GM21515 (cell line): Measurements from ENCODE around the gene DCHS2.

Source experiments
- ATAC-seq: cut with Tn5 transposase; IDR thresholded peaks from one replicate; pipeline ENCODE4 v1.9.1; 2021; ENCODE audit not compliant: unreplicated experiment

The DCHS2 gene

GRCh38 chr4:154452798-154453346 is 38.7 kb downstream of the DCHS2 start:
- ATAC-seq, result no peak

GRCh38 chr4:154450966-154451365 is 40.6 kb downstream of the DCHS2 start:
- no peak for ATAC-seq

DNA sequence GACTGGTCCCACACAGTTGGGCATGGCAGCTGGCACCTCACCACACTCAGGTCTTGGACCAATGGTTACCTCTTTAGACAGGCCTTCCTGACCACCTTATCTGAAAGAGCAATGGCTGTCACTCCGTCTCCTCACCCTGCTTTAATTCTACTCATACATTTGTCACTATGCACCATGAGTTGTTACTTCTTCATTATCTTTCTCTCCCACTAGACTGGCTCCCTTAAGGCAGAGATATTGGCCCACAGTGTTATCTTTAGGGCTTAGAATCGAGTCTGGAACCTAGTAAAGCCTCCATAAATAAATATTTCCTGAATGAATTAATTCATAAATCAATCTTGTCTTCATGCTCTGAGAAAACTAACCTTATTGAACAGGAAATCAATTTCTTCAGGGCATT is 46.6 kb downstream of the DCHS2 start:
- ATAC-seq, result no peak

- no peak for ATAC-seq
Observed at GRCh38 chr4:154441982-154442381, 49.6 kb downstream of the DCHS2 start.

DNA sequence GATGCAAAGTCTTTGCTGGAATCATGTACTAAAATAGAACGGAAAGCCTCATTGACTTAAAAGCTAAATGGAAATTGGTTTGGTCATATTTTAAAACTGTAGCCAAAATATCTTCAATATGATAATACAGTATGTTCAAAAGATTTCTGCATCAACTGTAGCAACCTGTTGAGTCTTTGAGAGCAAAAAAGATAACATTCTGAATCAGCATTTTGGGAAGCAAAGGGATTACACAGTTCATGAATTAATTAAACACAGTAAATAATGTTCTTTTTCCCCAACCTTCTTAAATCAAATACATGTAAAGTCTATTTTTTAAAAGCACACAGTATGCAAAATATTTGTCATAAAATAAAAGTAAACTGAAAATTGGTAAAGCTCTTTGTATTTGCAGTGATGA is 50.5 kb downstream of the DCHS2 start:
- ATAC-seq, result no peak

- no peak for ATAC-seq
Observed at GRCh38 chr4:154439224-154439623, 52.4 kb downstream of the DCHS2 start.

DNA sequence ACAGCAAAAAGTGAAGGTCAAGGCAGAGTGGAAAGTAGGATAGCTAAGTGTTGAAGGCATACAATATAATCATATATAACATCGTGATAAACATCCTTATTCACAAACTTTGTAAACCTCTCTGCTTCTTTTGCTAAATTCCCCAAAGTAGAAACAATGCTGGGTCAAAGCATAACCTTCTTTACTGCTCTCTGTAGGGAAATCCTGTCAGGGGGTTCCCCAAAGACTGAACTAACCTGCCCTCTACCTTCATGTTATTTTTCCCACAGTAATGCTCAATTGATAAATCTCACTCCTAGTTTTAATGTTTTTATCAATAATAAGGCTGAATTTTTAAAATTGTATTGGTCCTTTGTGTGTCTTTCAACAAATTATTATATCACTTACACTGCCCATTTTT is 55.7 kb downstream of the DCHS2 start:
- peak; percentile 49 for ATAC-seq

GRCh38 chr4:154433543-154433942 is 58.1 kb downstream of the DCHS2 start:
- ATAC-seq, result no peak

- no peak for ATAC-seq
Observed at GRCh38 chr4:154429176-154429575, 62.4 kb downstream of the DCHS2 start.

DNA sequence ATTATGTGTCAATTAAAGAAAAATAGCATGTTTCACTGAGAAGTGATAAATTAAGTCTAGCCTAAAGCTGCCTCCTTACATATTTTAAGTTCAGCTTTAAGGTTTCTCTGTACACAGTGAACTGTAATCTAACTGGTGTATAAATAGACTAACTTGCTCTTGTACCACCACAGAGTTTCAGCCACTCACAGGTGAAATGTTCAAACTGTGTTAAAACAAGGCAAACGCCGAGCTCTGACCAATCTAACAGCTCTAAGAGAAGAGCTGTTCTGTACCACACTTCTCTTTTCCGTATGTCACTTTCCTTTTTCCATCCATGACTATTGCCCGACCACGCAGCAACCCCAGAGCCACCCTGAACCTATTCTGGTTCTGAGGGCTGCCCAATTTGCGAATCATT is 64.5 kb downstream of the DCHS2 start:
- ATAC-seq, result no peak

DNA sequence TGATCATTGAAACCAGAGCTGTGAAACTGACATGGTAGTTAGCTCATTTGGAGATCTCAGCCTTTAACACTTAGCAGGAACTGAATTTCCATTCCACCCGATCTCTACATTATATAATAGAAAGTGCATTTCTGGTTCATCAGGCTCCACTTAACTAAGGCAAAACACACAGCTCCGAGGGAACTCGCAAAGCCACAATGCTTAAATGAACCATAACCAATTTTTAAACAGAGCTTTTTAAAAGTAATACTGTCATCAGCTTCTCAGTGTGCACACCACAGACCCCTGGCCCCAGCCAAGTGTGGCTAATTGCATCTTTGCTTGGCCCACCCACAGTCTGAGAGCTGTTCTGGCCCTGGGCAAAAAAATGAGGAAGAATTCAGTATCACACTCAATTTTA is 66.1 kb downstream of the DCHS2 start:
- no peak for ATAC-seq

DNA sequence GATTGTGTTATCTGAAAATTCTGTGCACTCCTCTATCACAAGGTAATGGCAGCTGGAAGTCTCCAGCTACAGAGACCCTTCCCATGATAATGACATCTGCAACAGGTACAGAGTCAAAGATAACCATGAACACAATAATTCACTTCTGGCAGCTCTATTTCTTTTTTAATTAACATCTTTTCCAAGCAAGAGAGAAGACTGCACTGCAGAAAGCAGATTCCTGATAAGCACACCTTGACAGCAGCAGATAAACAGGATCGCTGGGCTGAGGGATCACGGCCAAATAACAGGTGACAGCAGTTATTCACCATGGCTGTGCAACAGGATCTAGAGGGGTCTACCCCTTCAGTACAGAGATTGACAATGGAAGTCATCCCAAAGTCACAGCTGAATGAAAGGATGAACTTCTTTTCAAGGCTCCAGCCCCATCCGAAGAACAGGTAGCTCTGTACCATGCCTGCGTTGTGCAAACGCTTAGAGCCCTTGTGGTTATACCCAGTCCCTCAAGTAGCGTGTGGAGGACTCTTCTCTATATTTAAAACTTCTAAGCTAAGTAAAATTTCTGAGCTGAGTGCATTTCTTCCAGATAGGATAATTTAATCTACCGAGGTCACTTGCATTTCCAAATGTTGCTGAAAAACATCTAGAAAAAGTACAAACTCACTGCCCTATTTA is 66.7 kb downstream of the DCHS2 start:
- no peak for ATAC-seq

- ATAC-seq, result peak; percentile 40
Observed at GRCh38 chr4:154422152-154422551, 69.4 kb downstream of the DCHS2 start.

DNA sequence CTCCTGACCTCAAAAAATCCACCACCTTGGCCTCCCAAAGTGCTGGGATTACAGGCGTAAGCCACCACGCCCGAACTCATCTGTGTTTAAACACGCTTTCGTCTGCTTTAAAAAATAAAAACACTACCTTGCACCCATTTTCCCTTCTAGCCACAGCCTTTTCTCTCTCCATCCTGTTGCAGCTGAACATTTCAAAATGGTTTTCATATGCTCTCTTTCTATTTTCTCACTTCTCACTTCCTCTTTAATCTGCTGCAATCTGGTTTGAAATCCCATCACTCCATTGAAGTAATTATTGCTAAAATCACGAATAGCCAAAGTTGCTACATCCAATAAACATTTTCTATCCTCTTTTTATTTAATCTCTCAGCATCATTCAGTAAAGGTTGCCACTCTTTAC is 70.0 kb downstream of the DCHS2 start:
- ATAC-seq, result peak; percentile 61

- no peak for ATAC-seq
Observed at GRCh38 chr4:154417373-154417673, 74.3 kb downstream of the DCHS2 start.

- peak; percentile 49 for ATAC-seq
Observed at GRCh38 chr4:154416190-154416547, 75.4 kb downstream of the DCHS2 start.

DNA sequence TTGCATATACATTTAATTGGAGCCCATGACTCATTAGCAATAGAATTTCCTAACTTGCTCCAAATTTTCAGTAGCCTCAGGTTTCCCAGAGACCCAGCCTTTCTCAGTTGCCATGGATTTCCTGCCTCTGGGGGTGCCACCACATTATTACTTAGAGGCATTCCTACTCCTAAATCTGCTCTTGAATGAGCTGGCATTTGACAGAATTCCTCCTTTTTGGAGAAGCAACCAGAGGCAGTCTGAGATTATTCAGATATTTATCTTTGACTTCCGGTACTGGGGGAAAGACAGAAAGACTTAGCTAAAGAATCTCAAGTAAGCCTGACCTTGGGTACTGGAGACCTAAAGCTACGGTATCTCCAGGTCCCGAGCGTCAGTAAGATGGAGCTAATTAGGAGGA is 76.3 kb downstream of the DCHS2 start:
- ATAC-seq, result no peak

- ATAC-seq, result no peak
Observed at GRCh38 chr4:154414796-154415195, 76.8 kb downstream of the DCHS2 start.

GRCh38 chr4:154414371-154414770 is 77.2 kb downstream of the DCHS2 start:
- ATAC-seq, result no peak

GRCh38 chr4:154407443-154407842 is 84.2 kb downstream of the DCHS2 start:
- ATAC-seq, result no peak

DNA sequence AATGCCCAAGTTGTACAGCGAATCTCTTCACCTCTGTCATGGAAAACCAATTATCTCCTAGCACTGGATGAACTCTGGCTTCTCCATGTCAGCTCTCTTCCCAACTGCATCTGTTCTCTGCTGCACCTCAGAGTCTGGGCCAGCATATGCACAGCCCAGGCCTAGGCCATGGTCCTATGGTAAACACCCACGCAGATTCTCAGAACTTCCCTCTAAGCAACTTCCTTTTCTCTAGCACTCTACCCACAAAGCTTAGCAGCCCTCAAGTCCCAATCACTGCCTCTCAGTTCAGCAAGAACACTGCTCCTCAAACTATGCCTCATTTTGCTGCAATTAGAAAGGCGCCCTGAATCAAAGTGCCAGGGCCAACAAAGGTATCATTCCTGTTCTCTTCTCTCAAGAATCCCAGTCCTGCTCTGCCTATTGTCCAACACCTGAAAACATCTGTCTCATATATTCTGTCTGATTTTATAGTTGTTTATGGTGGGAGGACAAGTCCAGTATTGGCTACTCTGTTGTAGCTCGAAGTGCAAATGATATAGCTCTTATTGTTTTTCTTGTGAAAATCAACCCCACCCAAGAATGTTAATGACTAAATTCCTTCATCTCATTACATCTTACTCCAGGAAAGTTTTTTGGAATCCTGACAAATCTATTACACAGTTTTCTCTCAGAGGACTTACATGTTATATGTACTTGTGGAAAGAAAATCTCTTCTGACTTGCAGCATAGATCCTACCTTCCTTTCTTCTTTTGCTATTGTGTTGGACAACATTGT is 85.4 kb downstream of the DCHS2 start:
- ATAC-seq, result peak; percentile 91

DNA sequence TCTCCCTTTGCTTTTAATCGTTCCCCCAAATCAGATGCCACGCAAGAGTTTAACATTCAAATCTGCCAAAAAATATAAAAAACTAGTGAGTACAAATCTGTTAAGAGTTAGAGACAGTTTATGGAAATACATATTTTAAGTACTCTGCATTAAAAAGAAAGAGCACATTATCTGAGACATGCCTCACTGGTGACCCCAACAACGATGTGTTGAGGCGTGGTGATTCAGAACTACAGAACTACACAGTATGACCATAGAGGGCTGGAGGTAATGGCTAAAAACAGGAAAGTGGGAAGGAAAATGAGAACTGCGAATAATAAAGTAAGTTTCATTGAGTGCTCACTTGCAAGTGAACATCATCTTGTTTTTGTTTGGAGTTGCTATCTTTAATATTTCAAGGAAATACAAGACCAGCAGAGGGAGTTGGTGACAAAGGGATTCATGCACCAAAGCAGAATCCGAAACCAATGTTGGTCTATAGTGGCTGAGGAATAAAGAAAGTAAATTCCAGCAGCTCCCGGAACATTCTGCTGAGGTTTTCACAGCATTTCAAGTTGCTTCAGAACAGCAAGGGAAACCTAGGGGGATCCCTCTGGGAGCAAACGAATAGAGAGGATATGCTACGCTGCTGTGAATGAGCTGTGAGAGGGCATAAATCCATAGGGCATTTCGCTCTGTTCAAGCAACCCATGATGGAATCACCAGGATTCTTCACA is 92.2 kb downstream of the DCHS2 start:
- ATAC-seq, result no peak
